IPS-20b (cell line): Measurements from ENCODE around the gene TSPAN12.
A peak's percentile ranks its signal among the peaks of the same experiment; 100 is the strongest.

Experiments
- H3K27ac ChIP-seq: one replicate; pipeline ENCODE4 v1.5.1; 2013; ENCODE audit warnings: low read length
- H3K27me3 ChIP-seq: 2 replicates; pipeline ENCODE4 v1.6.1; 2013; ENCODE audit warnings: mild to moderate bottlenecking, low read length, inconsistent platforms; ENCODE audit not compliant: insufficient read depth
- H3K36me3 ChIP-seq: 2 replicates; pipeline ENCODE4 v1.6.1; 2013; ENCODE audit warnings: low read depth, mild to moderate bottlenecking, inconsistent platforms, low read length, moderate library complexity; ENCODE audit not compliant: insufficient read depth
- H3K4me1 ChIP-seq: 2 replicates; pipeline ENCODE4 v1.6.1; 2013; ENCODE audit warnings: mild to moderate bottlenecking, control low read depth, inconsistent platforms, low read length, moderate library complexity; ENCODE audit not compliant: insufficient read depth
- H3K4me3 ChIP-seq: 2 replicates; pipeline ENCODE4 v1.5.1; 2013; ENCODE audit warnings: mild to moderate bottlenecking, low read length, inconsistent platforms
- H3K9ac ChIP-seq: 2 replicates; pipeline ENCODE4 v1.6.1; 2013; ENCODE audit warnings: low read depth, mild to moderate bottlenecking, inconsistent platforms, low read length, moderate library complexity
- H3K9me3 ChIP-seq: 2 replicates; pipeline ENCODE4 v1.6.1; 2013; ENCODE audit warnings: mild to moderate bottlenecking, low read depth, low read length, inconsistent platforms; ENCODE audit not compliant: insufficient read depth

The TSPAN12 gene

DNA sequence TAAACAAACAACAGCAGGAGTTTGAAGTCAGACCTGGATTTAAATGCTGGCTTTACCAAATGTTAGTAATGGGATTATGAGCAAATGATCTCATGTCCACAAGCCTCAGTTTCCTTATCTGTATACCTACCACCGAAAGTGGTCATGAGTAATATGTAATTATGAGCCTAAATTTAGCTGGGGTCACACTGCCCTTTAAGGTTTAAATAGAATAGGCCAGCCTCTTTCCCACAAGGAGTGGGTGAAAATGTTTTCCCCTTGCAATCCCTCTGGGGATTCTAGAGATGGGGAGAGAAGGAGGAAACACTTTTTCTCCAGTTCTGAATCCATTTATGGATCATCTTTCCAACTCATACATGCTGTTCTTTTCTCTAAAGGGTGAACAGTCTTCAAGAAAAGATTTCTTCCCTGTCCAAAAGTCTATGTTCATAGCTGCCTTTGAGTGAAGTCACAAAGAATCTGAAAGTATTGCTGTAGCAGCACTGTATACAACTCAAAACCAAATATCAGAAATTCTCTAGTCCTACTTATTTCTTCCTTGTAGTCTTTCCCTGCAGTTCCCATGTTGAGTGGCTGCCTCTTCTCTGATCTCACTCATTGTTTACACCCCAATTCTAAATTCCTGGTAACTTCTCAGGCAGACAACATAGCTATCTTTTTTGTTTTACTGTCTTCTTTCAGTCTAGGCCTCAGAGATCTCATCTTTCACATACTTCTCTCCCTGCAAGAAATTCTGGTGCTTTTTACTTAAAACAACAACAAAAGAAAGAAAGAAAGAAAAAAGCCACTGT, 7.4 kb upstream of the TSPAN12 start:
- Histone ChIP-seq H3K4me1 (no peaks in the 10 kb centered on the region), H3K36me3 (no peaks in the 10 kb centered on the region), H3K27ac (no peak overlapping the region), H3K9me3 (no peaks in the 10 kb centered on the region), H3K9ac (no peak overlapping the region), H3K27me3 (no peaks in the 10 kb centered on the region), H3K4me3 (no peak overlapping the region)

DNA sequence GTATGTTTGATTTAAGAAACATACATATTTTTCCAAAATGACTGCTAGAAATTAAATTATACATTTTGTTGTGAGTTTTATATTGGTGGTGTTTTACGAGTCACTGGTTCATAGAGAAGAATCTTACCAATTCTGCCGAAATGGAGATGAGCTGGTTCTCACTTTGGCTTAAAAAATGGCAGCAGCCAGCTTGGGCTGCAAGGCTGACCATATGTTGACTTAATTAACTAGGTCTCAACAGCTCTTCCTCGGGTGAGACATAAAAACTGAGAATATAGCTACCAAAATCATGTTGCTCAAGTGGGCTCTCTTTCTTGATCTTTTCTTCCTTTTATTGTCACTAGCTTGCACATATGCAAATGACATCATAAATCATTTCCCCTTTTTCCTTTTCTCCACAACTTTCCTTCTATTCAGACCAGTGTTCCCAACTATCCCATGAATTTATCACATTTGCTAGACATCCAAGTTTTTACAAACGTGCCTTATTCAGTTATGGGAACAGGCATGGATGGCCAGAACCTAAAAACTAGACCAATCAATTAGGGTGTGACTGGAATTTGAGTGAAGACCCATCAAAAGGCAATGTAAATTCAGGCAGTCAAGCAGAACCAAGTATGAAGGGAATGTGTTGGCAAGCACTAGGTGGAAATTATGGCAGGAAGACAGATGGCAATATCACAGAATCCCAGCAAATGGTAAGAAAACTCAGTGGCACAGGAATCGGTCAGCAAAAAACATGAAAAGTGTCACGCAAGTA, 6.4 kb upstream of the TSPAN12 start:
- no peak overlapping the region for H3K27ac ChIP-seq
- no peaks in the 10 kb centered on the region for H3K9me3 ChIP-seq
- no peak overlapping the region for H3K9ac ChIP-seq
- no peak overlapping the region for H3K4me3 ChIP-seq
- no peaks in the 10 kb centered on the region for H3K27me3 ChIP-seq
- H3K4me1 ChIP-seq: no peaks in the 10 kb centered on the region
- H3K36me3 ChIP-seq: no peaks in the 10 kb centered on the region

DNA sequence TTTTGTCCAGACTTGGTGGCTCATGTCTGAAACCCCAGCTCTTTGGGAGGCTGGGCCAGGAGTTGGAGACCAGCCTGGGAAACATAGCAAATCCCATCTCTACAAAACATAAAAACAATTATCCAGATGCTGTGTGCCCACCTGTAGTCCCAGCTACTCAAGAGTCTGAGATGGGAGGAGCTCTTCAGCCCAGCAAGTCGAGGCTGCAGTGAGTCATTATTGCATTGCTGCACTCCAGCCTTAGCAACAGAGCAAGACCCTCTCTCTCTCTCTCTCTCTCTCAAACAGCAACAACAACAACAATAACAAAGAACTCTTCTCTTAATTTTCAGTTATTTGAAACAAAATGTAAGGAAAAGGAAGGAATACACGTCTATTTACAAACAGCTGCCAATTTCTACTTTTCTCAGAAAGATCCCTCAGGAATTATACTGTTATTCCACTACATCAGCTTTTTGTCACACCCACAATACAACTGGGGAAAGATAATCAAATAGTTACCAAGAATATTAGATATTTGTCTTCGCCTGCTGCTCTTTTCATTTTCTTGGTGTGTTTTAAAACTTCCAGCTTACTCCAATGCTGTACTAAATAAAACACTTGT, 5.1 kb upstream of the TSPAN12 start:
- Histone ChIP-seq H3K9ac (no peak overlapping the region), H3K36me3 (no peaks in the 10 kb centered on the region), H3K27ac (no peak overlapping the region), H3K4me1 (peaks cover 3% of the 10 kb centered on the region; the same call in 1 of the 2 replicates), H3K9me3 (no peaks in the 10 kb centered on the region), H3K4me3 (no peak overlapping the region), H3K27me3 (no peaks in the 10 kb centered on the region)

DNA sequence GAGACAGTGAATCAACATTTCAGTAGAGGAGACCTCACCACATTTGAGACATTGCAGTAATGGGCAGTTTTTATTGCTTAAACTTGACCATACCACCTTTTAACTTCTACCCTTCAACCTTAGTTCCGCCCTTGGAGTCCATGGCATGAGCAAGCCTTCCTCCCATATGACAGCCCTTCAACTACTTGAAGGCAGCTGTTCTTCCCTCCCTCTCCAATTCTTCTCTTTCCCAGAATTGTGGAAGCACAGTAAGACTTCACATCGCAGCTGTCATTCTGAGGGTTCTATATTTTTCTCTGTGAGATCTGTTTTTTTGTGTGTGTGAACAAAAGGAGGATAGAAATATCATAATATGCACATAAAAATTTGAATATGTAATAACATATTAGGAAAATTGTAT, 2.2 kb upstream of the TSPAN12 start:
- H3K27ac ChIP-seq: no peak overlapping the region
- peaks cover 9% of the 10 kb centered on the region; the same call in 1 of the 2 replicates for H3K27me3 ChIP-seq
- H3K9me3 ChIP-seq: no peaks in the 10 kb centered on the region
- H3K4me3 ChIP-seq: no peak overlapping the region
- no peak overlapping the region for H3K9ac ChIP-seq
- no peaks in the 10 kb centered on the region for H3K36me3 ChIP-seq
- H3K4me1 ChIP-seq: peaks cover 3% of the 10 kb centered on the region; the same call in 1 of the 2 replicates

DNA sequence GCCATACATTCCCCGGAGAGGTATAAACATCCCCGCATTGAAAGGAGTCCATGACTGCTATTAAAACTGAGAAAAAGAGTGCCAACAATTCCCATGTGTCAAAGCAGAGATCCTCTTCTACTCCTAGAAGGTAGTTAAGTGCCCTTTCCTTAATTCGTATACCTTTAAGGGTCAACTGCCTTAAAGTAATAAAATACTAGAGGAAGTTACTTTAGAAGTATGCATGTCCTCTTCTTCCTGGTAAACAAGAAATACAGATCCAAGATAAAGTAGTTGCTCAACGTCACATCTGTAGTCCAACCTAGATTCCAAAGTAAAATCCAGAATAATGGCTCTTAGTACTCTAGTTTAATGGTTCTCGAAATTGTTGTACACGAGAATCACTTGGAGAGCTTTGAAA, 1.5 kb upstream of the TSPAN12 start:
- H3K4me3 ChIP-seq: no peak overlapping the region
- no peak overlapping the region for H3K27ac ChIP-seq
- H3K36me3 ChIP-seq: 0 out of 2 replicates have a peak, but pooled peaks cover 5% of the 10 kb centered on the region

DNA sequence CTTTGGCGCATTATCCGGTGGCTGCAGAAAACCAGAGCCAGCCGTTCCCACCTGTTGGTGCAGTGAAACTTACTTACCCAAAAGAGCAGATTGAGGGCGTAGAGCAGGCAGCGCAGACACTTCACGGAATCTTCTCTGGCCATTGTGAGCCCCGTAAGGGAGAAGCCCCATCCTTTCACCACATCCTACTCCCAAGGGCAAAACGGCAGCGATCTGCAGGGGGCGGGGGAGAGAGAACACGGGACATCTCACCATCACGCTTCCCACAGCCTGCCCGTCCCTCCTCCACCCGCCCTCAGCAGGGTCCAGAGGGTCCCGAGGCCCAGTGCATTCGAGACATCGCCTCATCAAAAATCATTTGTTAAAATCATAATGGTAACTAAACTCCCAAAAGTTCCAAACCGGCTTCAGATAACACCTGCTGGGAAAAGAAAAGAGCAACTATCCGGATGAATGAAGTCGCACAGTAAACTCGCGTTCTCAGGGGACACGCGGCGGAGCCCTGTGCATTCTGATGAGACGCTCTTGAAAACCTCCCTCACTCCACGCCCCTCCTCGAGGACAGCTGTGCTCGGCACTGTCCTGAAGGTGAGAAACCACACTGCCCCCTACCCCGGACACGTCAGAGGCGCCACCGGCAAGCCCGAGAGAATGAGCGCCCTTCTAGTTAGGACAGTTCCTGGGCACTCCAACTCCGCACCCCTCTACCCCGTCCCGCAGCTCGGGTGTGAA, 1.2 kb downstream of the TSPAN12 start:
- peak overlapping the region; percentile 86 for H3K4me3 ChIP-seq
- H3K36me3 ChIP-seq: peaks cover 10% of the 10 kb centered on the region; the same call in 1 of the 2 replicates
- H3K9ac ChIP-seq: peak overlapping the region; percentile 70; the same call in 1 of the 2 replicates
- H3K9me3 ChIP-seq: no peaks in the 10 kb centered on the region
- peaks cover 9% of the 10 kb centered on the region; the same call in 1 of the 2 replicates for H3K27me3 ChIP-seq
- H3K27ac ChIP-seq: no peak overlapping the region
- peaks cover 9% of the 10 kb centered on the region; the same call in 1 of the 2 replicates for H3K4me1 ChIP-seq

More for the DNA sequence above, 1.5 kb upstream of the TSPAN12 start:
- Histone ChIP-seq H3K9ac (no peak overlapping the region), H3K9me3 (no peaks in the 10 kb centered on the region), H3K27me3 (peaks cover 9% of the 10 kb centered on the region; the same call in 1 of the 2 replicates), H3K4me1 (peaks cover 3% of the 10 kb centered on the region; the same call in 1 of the 2 replicates)

DNA sequence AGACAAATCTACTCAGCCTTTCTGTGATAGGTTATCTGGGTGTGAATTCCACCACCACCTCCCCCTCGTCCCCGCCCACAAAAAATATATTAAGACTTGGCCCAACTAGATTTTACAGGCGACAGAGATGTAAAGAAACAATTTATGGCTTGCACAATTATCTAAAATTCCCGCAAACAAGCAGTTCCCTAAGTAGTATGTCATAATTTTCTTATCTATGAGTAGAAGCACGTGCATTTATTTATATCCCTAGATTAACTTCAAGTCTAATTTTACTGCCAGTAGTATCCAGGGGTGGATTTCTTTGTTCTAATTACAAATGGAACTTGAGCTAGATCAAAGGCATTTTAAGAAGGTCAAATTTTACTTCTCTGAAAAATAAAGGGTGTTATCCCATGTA, 1.7 kb downstream of the TSPAN12 start:
- Histone ChIP-seq H3K4me1 (peaks cover 9% of the 10 kb centered on the region; the same call in 1 of the 2 replicates), H3K36me3 (peaks cover 10% of the 10 kb centered on the region; the same call in 1 of the 2 replicates), H3K27ac (no peak overlapping the region), H3K4me3 (peak overlapping the region; percentile 86), H3K27me3 (peaks cover 9% of the 10 kb centered on the region; the same call in 1 of the 2 replicates), H3K9me3 (no peaks in the 10 kb centered on the region), H3K9ac (peak overlapping the region; percentile 70; the same call in 1 of the 2 replicates)

DNA sequence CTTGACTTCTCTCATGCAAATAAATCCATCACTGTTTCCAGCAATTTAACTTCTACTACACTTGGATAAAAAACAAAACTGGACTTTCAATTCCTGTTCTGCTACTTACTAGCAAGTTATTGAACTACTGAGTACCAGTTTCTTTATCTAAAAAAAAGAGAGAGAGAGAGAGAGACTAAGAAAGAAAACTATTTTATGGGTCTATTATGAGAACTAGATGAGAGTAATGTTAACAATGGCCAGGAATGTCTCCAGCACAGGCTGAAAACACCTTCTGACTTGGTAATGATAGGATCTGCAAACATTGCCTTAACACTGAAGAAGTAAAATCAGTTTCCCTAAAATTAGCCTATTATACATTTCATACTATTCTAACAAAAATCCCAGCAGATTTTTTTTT, 5.2 kb downstream of the TSPAN12 start:
- H3K9me3 ChIP-seq: no peaks in the 10 kb centered on the region
- H3K36me3 ChIP-seq: peaks cover 10% of the 10 kb centered on the region; the same call in 1 of the 2 replicates
- H3K27ac ChIP-seq: no peak overlapping the region
- no peak overlapping the region for H3K4me3 ChIP-seq
- H3K9ac ChIP-seq: no peak overlapping the region
- H3K4me1 ChIP-seq: peaks cover 6% of the 10 kb centered on the region; the same call in 1 of the 2 replicates
- H3K27me3 ChIP-seq: peaks cover 9% of the 10 kb centered on the region; the same call in 1 of the 2 replicates

DNA sequence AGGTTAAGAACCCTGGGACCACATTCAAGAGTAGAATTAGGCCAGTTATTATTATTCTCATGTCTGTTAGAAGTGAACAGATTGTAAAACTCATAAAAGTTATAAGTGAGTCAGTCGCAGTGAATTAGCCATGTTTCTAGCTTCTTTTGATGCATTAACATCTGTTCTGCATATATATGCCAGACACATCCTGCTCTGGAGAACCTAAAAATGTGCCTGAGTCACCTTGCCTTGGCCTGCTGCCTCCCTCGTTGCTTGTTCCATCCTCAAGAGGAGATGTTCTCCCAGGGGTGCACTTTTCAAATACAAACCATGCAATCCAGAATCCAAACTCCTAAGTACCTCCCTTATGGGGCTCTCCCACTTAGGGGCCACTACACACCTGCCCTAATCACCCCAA, 14.8 kb downstream of the TSPAN12 start:
- Histone ChIP-seq H3K27ac (no peak overlapping the region), H3K4me1 (peaks cover 25% of the 10 kb centered on the region), H3K4me3 (no peak overlapping the region), H3K27me3 (no peaks in the 10 kb centered on the region), H3K9me3 (no peaks in the 10 kb centered on the region; the same call in 1 of the 2 replicates), H3K36me3 (no peaks in the 10 kb centered on the region), H3K9ac (no peak overlapping the region)

DNA sequence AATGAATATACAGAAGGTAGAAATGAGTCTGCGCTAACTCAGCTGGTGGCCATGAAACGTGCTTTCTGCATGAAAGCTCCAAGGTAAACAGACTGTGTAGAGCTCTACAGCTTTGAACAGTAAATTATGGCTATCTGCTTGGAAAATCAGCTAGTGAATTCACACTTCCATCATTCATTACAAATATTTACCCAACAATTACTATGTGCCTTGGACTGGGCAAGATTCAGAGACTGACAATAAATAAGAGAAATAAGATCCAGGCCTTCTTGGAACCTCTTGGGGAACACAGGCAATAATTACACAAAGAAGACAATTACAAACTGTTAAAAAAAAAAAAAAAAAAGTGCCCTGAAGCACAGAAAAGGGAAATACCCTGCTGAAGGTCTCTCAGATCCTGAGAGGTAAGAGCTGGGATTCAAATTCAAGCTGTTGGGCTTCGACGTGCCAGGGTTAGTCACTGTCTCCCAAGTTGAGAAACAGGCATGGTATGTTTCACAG, 15.8 kb downstream of the TSPAN12 start:
- Histone ChIP-seq H3K36me3 (no peaks in the 10 kb centered on the region), H3K9ac (no peak overlapping the region), H3K27ac (no peak overlapping the region), H3K27me3 (no peaks in the 10 kb centered on the region), H3K4me1 (peaks cover 29% of the 10 kb centered on the region), H3K9me3 (no peaks in the 10 kb centered on the region; the same call in 1 of the 2 replicates), H3K4me3 (no peak overlapping the region)

DNA sequence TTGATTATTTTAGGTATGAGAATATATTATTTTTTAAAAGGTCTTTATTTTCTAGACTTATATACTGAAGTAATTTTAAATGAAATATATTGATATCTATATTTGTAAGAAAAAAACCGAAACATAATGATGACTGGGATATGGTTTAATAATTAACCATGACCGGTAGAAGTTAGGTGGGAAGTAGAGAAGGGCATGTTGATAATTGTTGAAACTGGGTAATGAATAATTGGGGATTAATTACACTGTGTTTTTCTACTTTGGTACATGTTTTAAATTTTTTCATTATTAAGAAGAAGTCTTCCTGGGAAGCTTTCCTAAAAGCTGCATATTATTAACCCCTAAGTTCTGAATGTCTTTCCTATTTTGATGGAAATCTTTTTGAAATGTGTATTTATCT, 16.3 kb downstream of the TSPAN12 start:
- H3K9ac ChIP-seq: no peak overlapping the region
- no peaks in the 10 kb centered on the region; the same call in 1 of the 2 replicates for H3K9me3 ChIP-seq
- H3K27me3 ChIP-seq: no peaks in the 10 kb centered on the region
- no peaks in the 10 kb centered on the region for H3K36me3 ChIP-seq
- no peak overlapping the region for H3K27ac ChIP-seq
- H3K4me1 ChIP-seq: peaks cover 29% of the 10 kb centered on the region
- H3K4me3 ChIP-seq: no peak overlapping the region
